ENCODE data around the gene ADH5. TPM values are rescaled to one million over a fixed set of nuclear protein-coding genes. Genes with fewer than 3 reads are reported as not detected.
"Not testable (repeated sequence)": the region's sequence is repeated elsewhere in the genome, so short reads cannot be mapped to it uniquely, and the experiment has no call there.

The ADH5 gene
- total RNA-seq, 1 experiment from 2014 or later: 163 TPM

- Histone ChIP-seq H3K4me2 (ENCODE audit: low read length) (no peak overlapping the region), H3K9me2 (ENCODE audit: insufficient read depth) (no peaks in the 10 kb centered on the region), H3K4me3 (replicated peaks in 1 of 2; ENCODE audit: low read depth in 1 of 2, low read length in 2 of 2) (no peak overlapping the region), H3K9ac (ENCODE audit: low read length) (no peak overlapping the region), H3K79me2 (ENCODE audit: insufficient read depth, low read length) (no peaks in the 10 kb centered on the region), H3K27me3 (ENCODE audit: insufficient read depth, low read length) (no peaks in the 10 kb centered on the region), H3K4me1 (ENCODE audit: control insufficient read depth in 1 of 2, insufficient read depth in 2 of 2, low read length in 2 of 2) (no peaks in the 10 kb centered on the region), H3K9me3 (ENCODE audit: control insufficient read depth in 1 of 2, insufficient read depth in 1 of 2, low read depth in 1 of 2, low read length in 2 of 2) (no peaks in the 10 kb centered on the region), H2AFZ (ENCODE audit: low read depth, low read length, poor library complexity, severe bottlenecking) (no peak overlapping the region), H3K36me3 (ENCODE audit: control insufficient read depth in 1 of 2, insufficient read depth in 2 of 2, low read length in 2 of 2) (no peaks in the 10 kb centered on the region), H3K27ac (ENCODE audit: low read depth, low read length) (no peak overlapping the region), H4K20me1 (ENCODE audit: insufficient read depth) (no peaks in the 10 kb centered on the region)
- no peak for TF ChIP-seq CBX3 (IDR thresholded peaks at IDR 0.05; ENCODE audit: low read depth)
- TF ChIP-seq ATF3 (IDR thresholded peaks at IDR 0.05): no peak
- no peak for TF ChIP-seq YY1 (IDR thresholded peaks at IDR 0.05; ENCODE audit: extremely low read depth, insufficient replicate concordance, low read depth, low read length)
- TF ChIP-seq CEBPB (IDR thresholded peaks at IDR 0.05; ENCODE audit: low read depth): no peak
- TF ChIP-seq ZNF274 (IDR thresholded peaks at IDR 0.05; ENCODE audit: low read depth, low read length): no peak
- no peak for TF ChIP-seq JUND (IDR thresholded peaks at IDR 0.05)
- no peak for TF ChIP-seq REST (IDR thresholded peaks at IDR 0.05; ENCODE audit: low read depth)
- TF ChIP-seq TCF7L2 (IDR thresholded peaks at IDR 0.05; ENCODE audit: borderline replicate concordance, extremely low read depth, insufficient read depth, insufficient read length): no peak
- TF ChIP-seq, protein P1, sequence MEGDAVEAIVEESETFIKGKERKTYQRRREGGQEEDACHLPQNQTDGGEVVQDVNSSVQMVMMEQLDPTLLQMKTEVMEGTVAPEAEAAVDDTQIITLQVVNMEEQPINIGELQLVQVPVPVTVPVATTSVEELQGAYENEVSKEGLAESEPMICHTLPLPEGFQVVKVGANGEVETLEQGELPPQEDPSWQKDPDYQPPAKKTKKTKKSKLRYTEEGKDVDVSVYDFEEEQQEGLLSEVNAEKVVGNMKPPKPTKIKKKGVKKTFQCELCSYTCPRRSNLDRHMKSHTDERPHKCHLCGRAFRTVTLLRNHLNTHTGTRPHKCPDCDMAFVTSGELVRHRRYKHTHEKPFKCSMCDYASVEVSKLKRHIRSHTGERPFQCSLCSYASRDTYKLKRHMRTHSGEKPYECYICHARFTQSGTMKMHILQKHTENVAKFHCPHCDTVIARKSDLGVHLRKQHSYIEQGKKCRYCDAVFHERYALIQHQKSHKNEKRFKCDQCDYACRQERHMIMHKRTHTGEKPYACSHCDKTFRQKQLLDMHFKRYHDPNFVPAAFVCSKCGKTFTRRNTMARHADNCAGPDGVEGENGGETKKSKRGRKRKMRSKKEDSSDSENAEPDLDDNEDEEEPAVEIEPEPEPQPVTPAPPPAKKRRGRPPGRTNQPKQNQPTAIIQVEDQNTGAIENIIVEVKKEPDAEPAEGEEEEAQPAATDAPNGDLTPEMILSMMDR (IDR thresholded peaks at IDR 0.05 in 2 of 3, conservative IDR thresholded peaks at IDR 0.05 in 1 of 3; ENCODE audit: borderline replicate concordance in 1 of 3, insufficient read depth in 1 of 3, low read depth in 2 of 3, low read length in 2 of 3): no peak
- no peak for TF ChIP-seq FOSL1 (IDR thresholded peaks at IDR 0.05; ENCODE audit: low read depth)
- no peak for TF ChIP-seq EZH2phosphoT487 (IDR thresholded peaks at IDR 0.05; ENCODE audit: borderline replicate concordance)
- no peak for TF ChIP-seq ZFX (IDR thresholded peaks at IDR 0.05)
- TF ChIP-seq POLR2AphosphoS5 (IDR thresholded peaks at IDR 0.05; ENCODE audit: low read depth, low read length): no peak
- TF ChIP-seq, protein P2, sequence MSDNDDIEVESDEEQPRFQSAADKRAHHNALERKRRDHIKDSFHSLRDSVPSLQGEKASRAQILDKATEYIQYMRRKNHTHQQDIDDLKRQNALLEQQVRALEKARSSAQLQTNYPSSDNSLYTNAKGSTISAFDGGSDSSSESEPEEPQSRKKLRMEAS (IDR thresholded peaks at IDR 0.05): no peak
- ChIA-PET POLR2A (no interaction called here), RAD21 (ENCODE audit: low non-redundant PET in 1 of 2, low total read pairs in 2 of 2, uncharacterized antibody in 2 of 2, unreplicated experiment in 2 of 2) (no interaction called here), CTCF (no interaction called here)
- DNase-seq (ENCODE audit: low read depth, low spot score) (no peak), ATAC-seq (no peak)
- BruUV-seq (replicated peaks): no TSS peak
- intact Hi-C loops (cut with micrococcal nuclease): no loop called here
Observed at GRCh38 chr4:99100876-99101275, 12.3 kb upstream of the ADH5 start.

DNA sequence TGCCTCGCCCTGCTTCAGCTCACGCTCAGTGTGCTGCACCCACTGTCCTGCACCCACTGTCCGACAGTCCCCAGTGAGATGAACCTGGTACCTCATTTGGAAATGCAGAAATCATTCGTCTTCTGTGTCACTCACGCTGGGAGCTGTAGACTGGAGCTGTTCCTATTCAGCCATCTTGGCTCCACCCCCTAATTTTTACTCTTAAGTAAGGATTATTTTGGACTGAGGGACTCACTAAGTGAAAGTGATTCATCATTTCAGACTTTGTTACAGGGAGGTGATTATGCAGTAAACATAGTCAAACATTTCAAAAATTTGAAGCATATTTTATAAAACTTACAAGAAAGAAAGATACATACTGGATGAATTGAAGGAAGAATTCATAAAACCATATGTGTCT is 11.2 kb upstream of the ADH5 start:
- POLR2A ChIA-PET; H2AFZ ChIP-seq (ENCODE audit: low read depth, low read length, poor library complexity, severe bottlenecking); RAD21 ChIA-PET (ENCODE audit: low non-redundant PET in 1 of 2, low total read pairs in 2 of 2, uncharacterized antibody in 2 of 2, unreplicated experiment in 2 of 2); H3K4me1 ChIP-seq (ENCODE audit: control insufficient read depth in 1 of 2, insufficient read depth in 2 of 2, low read length in 2 of 2); intact Hi-C loops (cut with micrococcal nuclease); H3K9me2 ChIP-seq (ENCODE audit: insufficient read depth); DNase-seq (ENCODE audit: low read depth, low spot score); H3K9me3 ChIP-seq (ENCODE audit: control insufficient read depth in 1 of 2, insufficient read depth in 1 of 2, low read depth in 1 of 2, low read length in 2 of 2); H3K27me3 ChIP-seq (ENCODE audit: insufficient read depth, low read length); H3K27ac ChIP-seq (ENCODE audit: low read depth, low read length); ATAC-seq; H3K4me3 ChIP-seq (replicated peaks in 1 of 2; ENCODE audit: low read depth in 1 of 2, low read length in 2 of 2); H3K4me2 ChIP-seq (ENCODE audit: low read length); BruUV-seq (replicated peaks); H3K36me3 ChIP-seq (ENCODE audit: control insufficient read depth in 1 of 2, insufficient read depth in 2 of 2, low read length in 2 of 2); CTCF ChIA-PET; H3K9ac ChIP-seq (ENCODE audit: low read length); H3K79me2 ChIP-seq (ENCODE audit: insufficient read depth, low read length); H4K20me1 ChIP-seq (ENCODE audit: insufficient read depth): not testable (repeated sequence)

All from HCT116 (cell line).